Neural cell (in vitro differentiated cells): ENCODE measurements around the gene CACNA1D. TPM values are rescaled to one million over a fixed set of nuclear protein-coding genes. Genes with fewer than 3 reads are reported as not detected.

Source experiments
- H2AFZ ChIP-seq: fragments of 200-600, 300-800 bp; sonication (generic), shearing (Covaris generic); 2 replicates; pipeline ENCODE4 v1.6.0; 2014; ENCODE audit warnings: low read depth, mild to moderate bottlenecking, antibody characterized with exemption, low read length, moderate library complexity
- H3F3A ChIP-seq: fragments of 200-600 bp; shearing (Covaris generic); 2 replicates; pipeline ENCODE4 v1.6.1; 2016; ENCODE audit warnings: mild to moderate bottlenecking, moderate library complexity, mixed read lengths, antibody characterized with exemption, low read length; ENCODE audit not compliant: insufficient read depth, poor library complexity, severe bottlenecking
- H3K27ac ChIP-seq: fragments of 200-600, 300-800 bp; sonication (generic), shearing (Covaris generic); 2 replicates; pipeline ENCODE4 v1.5.1; 2014; ENCODE audit warnings: mild to moderate bottlenecking, low read length, moderate library complexity
- H3K27me3 ChIP-seq: fragments of 300-800, 200-600 bp; sonication (generic), shearing (Covaris generic); 2 replicates; pipeline ENCODE4 v1.6.0; 2014; ENCODE audit warnings: mild to moderate bottlenecking, low read depth, low read length, moderate library complexity; ENCODE audit not compliant: insufficient read depth
- H3K36me3 ChIP-seq: fragments of 300-800, 200-600 bp; sonication (generic), shearing (Covaris generic); 2 replicates; pipeline ENCODE4 v1.5.1; 2014; ENCODE audit warnings: mild to moderate bottlenecking, antibody characterized with exemption, low read length, moderate library complexity; ENCODE audit not compliant: insufficient read depth
- H3K4me2 ChIP-seq: fragments of 300-800, 200-600 bp; sonication (generic), shearing (Covaris generic); 2 replicates; pipeline ENCODE4 v1.6.0; 2014; ENCODE audit warnings: mild to moderate bottlenecking, low read length
- H3K4me3 ChIP-seq: fragments of 300-800, 200-600 bp; sonication (generic), shearing (Covaris generic); 2 replicates; pipeline ENCODE4 v1.5.1; 2014; ENCODE audit warnings: mild to moderate bottlenecking, low read length, moderate library complexity
- H3K79me2 ChIP-seq: fragments of 200-600 bp; shearing (Covaris generic); replicated peaks from 2 replicates; pipeline ENCODE4 v1.6.0; 2014; ENCODE audit warnings: mild to moderate bottlenecking, low read length, moderate library complexity; ENCODE audit not compliant: insufficient read depth
- H3K9ac ChIP-seq: fragments of 300-800, 200-600 bp; sonication (generic), shearing (Covaris generic); 2 replicates; pipeline ENCODE4 v1.6.1; 2016; ENCODE audit warnings: mild to moderate bottlenecking, low read length, mixed read lengths
- H3K9me2 ChIP-seq: fragments of 200-600 bp; shearing (Covaris generic); 2 replicates; pipeline ENCODE4 v1.6.1; 2016; ENCODE audit warnings: mild to moderate bottlenecking, low read length, mixed read lengths; ENCODE audit not compliant: insufficient read depth
- H3K9me3 ChIP-seq: fragments of 200-600, 300-800 bp; sonication (generic), shearing (Covaris generic); 2 replicates; pipeline ENCODE4 v1.6.1; 2016; ENCODE audit warnings: mild to moderate bottlenecking, mixed run types, low read length, moderate library complexity, mixed read lengths
- H4K20me1 ChIP-seq: fragments of 200-600 bp; shearing (Covaris generic); 2 replicates; pipeline ENCODE4 v1.6.1; 2016; ENCODE audit warnings: mild to moderate bottlenecking, mixed run types; ENCODE audit not compliant: insufficient read depth
- EP300 ChIP-seq: fragments of 450-650 bp; conservative IDR thresholded peaks from 2 replicates; pipeline ENCODE4 v1.6.1; 2014; ENCODE audit warnings: antibody characterized with exemption, mild to moderate bottlenecking, moderate library complexity; ENCODE audit not compliant: poor library complexity, severe bottlenecking
- EZH2 ChIP-seq: fragments of 200-600, 300-800 bp; shearing (Covaris generic), sonication (generic); IDR thresholded peaks from 2 replicates; pipeline ENCODE4 v1.6.1; 2014; ENCODE audit warnings: antibody characterized with exemption, low read length, borderline replicate concordance, mild to moderate bottlenecking; ENCODE audit not compliant: insufficient read depth, poor library complexity, severe bottlenecking
- MXI1 ChIP-seq: fragments of 450-650 bp; conservative IDR thresholded peaks from 2 replicates; pipeline ENCODE4 v1.6.1; 2014; ENCODE audit warnings: antibody characterized with exemption, mild to moderate bottlenecking; ENCODE audit not compliant: poor library complexity, severe bottlenecking
- POLR2AphosphoS5 ChIP-seq: IDR thresholded peaks from 2 replicates; pipeline ENCODE4 v1.6.1; 2012
- RAD21 ChIP-seq: fragments of 450-650 bp; conservative IDR thresholded peaks from 2 replicates; pipeline ENCODE4 v1.6.1; 2014; ENCODE audit warnings: antibody characterized with exemption, mild to moderate bottlenecking, moderate library complexity
- REST ChIP-seq: IDR thresholded peaks from 2 replicates; pipeline ENCODE4 v1.6.1; 2012; ENCODE audit warnings: borderline replicate concordance
- SMC3 ChIP-seq: fragments of 450-650 bp; conservative IDR thresholded peaks from 2 replicates; pipeline ENCODE4 v1.6.1; 2014; ENCODE audit warnings: antibody characterized with exemption, mild to moderate bottlenecking, moderate library complexity; ENCODE audit not compliant: poor library complexity
- TAF1 ChIP-seq: IDR thresholded peaks from 2 replicates; pipeline ENCODE4 v1.6.1; 2012; ENCODE audit warnings: low read depth
- polyA plus RNA-seq: library from polyadenylated mRNA; depleted of rRNA; stranded (reverse); fragments of >200 nt; gene quantifications from 2 replicates; pipeline ENCODE4 v1.2.3, GENCODE V29; 2014
- TF ChIP-seq, protein P1 (sequence below): fragments of 450-650 bp; IDR thresholded peaks from 2 replicates; pipeline ENCODE4 v1.5.1; 2014; ENCODE audit warnings: antibody characterized with exemption, mild to moderate bottlenecking, moderate library complexity; ENCODE audit not compliant: poor library complexity, severe bottlenecking

Gene CACNA1D
- polyA plus RNA-seq, 1 donor from 2014 or later = 22.5 TPM

DNA sequence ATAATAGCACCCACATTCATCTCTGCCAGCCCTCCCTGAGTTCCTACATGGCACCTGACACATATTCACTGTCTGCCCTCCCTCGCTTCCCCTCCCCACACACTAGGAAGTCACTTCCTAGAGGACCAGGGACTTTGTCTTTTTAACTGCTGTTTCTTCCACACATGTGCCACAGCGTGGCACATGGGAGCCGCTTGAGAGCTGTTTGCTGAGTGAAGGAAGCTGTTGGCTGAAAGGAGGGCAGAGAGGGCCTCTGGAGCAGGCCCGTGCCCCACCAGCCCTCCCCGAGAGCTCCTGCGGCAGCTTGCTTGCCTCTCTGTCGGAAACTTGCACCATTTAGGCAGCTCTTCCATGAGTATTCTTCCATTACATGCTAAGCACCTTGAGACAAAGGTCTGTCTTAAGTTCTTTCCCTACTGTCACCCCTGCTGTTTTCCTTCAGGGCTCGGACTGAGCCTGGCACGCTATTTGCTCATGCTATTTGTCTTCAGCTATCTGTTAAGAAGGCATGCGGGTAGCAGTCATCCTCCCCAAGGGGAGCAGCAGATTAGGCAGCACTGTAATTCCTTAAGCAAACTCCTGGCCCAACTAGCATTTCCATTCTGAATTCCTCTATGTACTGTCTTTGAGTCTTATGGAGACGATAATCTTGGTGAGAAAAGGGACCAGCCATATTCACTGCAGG lies 72.2 kb downstream of the CACNA1D start:
- Histone ChIP-seq H4K20me1 (no peaks in the 10 kb centered on the region), H3K4me2 (no peak overlapping the region), H3K79me2 (no peaks in the 10 kb centered on the region), H3K9me3 (no peaks in the 10 kb centered on the region), H3F3A (no peaks in the 10 kb centered on the region), H3K9ac (no peak overlapping the region), H3K4me3 (no peak overlapping the region), H3K9me2 (no peaks in the 10 kb centered on the region), H3K36me3 (no peaks in the 10 kb centered on the region), H2AFZ (no peak overlapping the region), H3K27ac (no peak overlapping the region), H3K27me3 (no peaks in the 10 kb centered on the region)
- TF ChIP-seq MXI1 (no peak), EP300 (no peak), REST (no peak), RAD21 (no peak), TAF1 (no peak), EZH2 (no peak), SMC3 (no peak), POLR2AphosphoS5 (no peak)
- TF ChIP-seq, protein P1, sequence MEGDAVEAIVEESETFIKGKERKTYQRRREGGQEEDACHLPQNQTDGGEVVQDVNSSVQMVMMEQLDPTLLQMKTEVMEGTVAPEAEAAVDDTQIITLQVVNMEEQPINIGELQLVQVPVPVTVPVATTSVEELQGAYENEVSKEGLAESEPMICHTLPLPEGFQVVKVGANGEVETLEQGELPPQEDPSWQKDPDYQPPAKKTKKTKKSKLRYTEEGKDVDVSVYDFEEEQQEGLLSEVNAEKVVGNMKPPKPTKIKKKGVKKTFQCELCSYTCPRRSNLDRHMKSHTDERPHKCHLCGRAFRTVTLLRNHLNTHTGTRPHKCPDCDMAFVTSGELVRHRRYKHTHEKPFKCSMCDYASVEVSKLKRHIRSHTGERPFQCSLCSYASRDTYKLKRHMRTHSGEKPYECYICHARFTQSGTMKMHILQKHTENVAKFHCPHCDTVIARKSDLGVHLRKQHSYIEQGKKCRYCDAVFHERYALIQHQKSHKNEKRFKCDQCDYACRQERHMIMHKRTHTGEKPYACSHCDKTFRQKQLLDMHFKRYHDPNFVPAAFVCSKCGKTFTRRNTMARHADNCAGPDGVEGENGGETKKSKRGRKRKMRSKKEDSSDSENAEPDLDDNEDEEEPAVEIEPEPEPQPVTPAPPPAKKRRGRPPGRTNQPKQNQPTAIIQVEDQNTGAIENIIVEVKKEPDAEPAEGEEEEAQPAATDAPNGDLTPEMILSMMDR = no peak

DNA sequence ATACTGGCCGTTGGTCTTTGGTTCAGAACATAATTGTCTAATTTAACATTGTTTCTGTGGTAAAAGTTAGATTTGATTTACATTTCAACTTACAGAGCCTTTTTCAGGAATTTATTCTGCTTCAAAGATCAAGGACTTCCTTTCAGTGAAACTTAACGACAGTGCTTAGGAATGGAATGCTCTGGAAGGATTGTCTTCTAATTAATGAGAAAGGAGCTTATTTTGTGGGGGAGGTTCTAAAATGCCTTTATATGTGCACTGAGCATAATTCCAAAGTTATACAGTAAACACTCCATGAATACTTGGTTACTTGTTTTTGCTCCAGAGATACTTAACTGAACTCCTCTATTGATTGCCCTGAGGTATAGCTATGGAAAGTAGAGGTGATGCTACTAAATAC lies 75.7 kb downstream of the CACNA1D start:
- H3K27ac ChIP-seq = no peak overlapping the region
- H4K20me1 ChIP-seq = no peaks in the 10 kb centered on the region
- H3K79me2 ChIP-seq = no peaks in the 10 kb centered on the region
- no peak overlapping the region for H3K4me2 ChIP-seq
- H2AFZ ChIP-seq = no peak overlapping the region
- H3K9ac ChIP-seq = no peak overlapping the region
- no peaks in the 10 kb centered on the region for H3F3A ChIP-seq
- H3K27me3 ChIP-seq = no peaks in the 10 kb centered on the region
- H3K4me3 ChIP-seq = no peak overlapping the region
- no peaks in the 10 kb centered on the region for H3K9me2 ChIP-seq
- no peaks in the 10 kb centered on the region for H3K36me3 ChIP-seq
- no peaks in the 10 kb centered on the region for H3K9me3 ChIP-seq
- TF ChIP-seq POLR2AphosphoS5 (no peak), REST (no peak)
